Measurements from ENCODE around the gene SF3B4.

GRCh38 chr1:149942207-149942606 lies 14.6 kb upstream of the SF3B4 start:
- TF ChIP-seq CTCF (IDR thresholded peaks at IDR 0.05) (no peak), EZH2 (IDR thresholded peaks at IDR 0.05; ENCODE audit: borderline replicate concordance, insufficient read depth, low read depth, low read length, poor library complexity, severe bottlenecking) (no peak)

All from B cell (primary cell).